GM18951 (cell line): ENCODE results near the gene LRP2BP.
"Not testable (repeated sequence)": the region's sequence is repeated elsewhere in the genome, so short reads cannot be mapped to it uniquely, and the experiment has no call there.

Experiments used
- POLR2A ChIP-seq: IDR thresholded peaks from 4 replicates; pipeline ENCODE4 v1.6.1; 2011; ENCODE audit warnings: mild to moderate bottlenecking; ENCODE audit not compliant: insufficient read length, insufficient read depth; ENCODE audit errors: extremely low read depth
- in situ Hi-C: fragments of 300-500 bp; cut with MboI; formaldehyde crosslinking; loops from one replicate; pipeline ENCODE4 v1.12.0; 2022; ENCODE audit warnings: low sequenced_read_pairs, mixed read lengths, inconsistent platforms; ENCODE audit not compliant: unreplicated experiment

Gene LRP2BP

GRCh38 chr4:185317880-185318279, 77.8 kb downstream of the LRP2BP start:
- TF ChIP-seq POLR2A = no peak
- in situ Hi-C loops = no loop called here

- in situ Hi-C loops = not testable (repeated sequence)
Measured at GRCh38 chr4:185317462-185317861, 78.3 kb downstream of the LRP2BP start.
